GM12878 (cell line): ENCODE measurements around the gene STK38.

Experiments used
- BRCA1 ChIP-seq: IDR thresholded peaks from 2 replicates; pipeline ENCODE4 v1.6.1; 2011; ENCODE audit warnings: low read depth, low read length, improper control_type of control experiment
- USF2 ChIP-seq: IDR thresholded peaks from 2 replicates; pipeline ENCODE4 v1.6.1; 2011; ENCODE audit warnings: low read depth, low read length, improper control_type of control experiment, borderline replicate concordance

GRCh38 chr6:36467625-36468024 is 79.7 kb downstream of the STK38 start:
- no peak for TF ChIP-seq USF2
- TF ChIP-seq BRCA1 = no peak
